ENCODE measurements around the gene ADAM22. TPM values are rescaled to one million over a fixed set of nuclear protein-coding genes. Genes with fewer than 3 reads are reported as not detected.

The ADAM22 gene
- total RNA-seq, 1 donor from 2014 or later = 0.40 TPM

GRCh38 chr7:87948371-87948770 is 14.3 kb downstream of the ADAM22 start:
- no peak for DNase-seq (ENCODE audit: low read depth in 2 of 2)

DNA sequence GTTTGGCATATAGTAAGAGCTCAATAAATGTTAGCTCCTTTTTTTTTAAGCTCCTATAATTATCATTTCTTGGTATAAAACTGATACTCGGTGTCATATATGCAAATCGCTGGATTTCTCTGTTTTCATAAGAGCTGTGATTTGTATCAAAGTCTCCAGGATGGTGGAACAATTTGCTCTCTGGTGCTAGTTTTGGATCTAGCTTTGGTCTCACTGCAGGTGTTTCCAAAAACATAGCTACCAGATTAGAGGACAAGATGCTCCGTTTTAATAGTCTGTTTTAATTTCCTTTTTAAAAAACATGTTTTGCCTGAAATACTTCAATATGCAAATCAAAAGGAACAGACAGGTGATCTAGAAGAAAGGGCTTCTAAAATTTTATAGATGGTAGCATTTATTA is 25.3 kb downstream of the ADAM22 start:
- no peak for DNase-seq (ENCODE audit: low read depth in 2 of 2)

- DNase-seq (ENCODE audit: low read depth in 2 of 2) = no peak
These were observed 26.2 kb downstream of the ADAM22 start for GRCh38 chr7:87960239-87960638.

- DNase-seq (ENCODE audit: low read depth in 2 of 2) = no peak
These were observed 27.7 kb downstream of the ADAM22 start for GRCh38 chr7:87961754-87962153.

GRCh38 chr7:87966271-87966670 is 32.2 kb downstream of the ADAM22 start:
- no peak for DNase-seq (ENCODE audit: low read depth in 2 of 2)

DNA sequence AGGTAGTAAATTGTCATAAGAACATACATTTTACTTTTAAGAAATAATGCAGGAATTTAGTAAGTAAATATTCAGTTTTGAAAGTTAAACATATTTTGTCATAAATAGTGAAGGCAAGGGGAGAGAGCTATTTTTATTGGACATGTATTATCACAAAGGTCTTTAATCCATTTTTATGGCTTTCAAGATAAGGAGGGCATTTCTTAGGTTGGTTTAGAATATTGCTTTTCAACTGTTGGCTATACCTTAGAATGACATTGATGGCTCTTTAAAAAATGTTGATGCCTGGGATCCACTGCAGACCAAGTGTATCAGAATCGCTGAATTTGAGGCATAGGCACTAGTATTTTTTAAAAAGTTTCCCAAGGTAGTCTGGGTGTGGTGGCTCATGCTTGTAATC is 34.0 kb downstream of the ADAM22 start:
- no peak for DNase-seq (ENCODE audit: low read depth in 2 of 2)

DNA sequence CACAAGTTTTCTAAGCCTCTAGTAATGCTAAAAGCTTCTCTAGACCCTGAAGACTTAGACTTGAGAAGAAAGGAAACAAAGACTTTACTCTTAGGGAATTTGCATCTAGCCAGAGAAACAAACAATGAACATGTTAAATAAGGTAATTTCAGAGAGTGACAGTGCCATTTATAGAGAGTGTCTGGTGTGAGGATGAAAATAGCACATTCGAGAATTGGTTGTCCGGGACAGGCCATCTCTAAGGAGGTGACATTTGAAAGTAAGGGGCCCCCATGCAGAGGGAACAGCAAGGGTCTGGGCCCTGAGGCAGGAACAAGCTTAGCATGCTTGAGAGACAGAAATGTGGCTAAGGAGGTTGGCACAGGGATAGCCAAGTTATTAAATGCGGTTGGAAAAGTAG is 48.1 kb downstream of the ADAM22 start:
- DNase-seq (ENCODE audit: low read depth in 2 of 2) = no peak

GRCh38 chr7:87984088-87984487 is 50.0 kb downstream of the ADAM22 start:
- no peak for DNase-seq (ENCODE audit: low read depth in 2 of 2)

- DNase-seq (ENCODE audit: low read depth in 2 of 2) = no peak
These were observed 59.2 kb downstream of the ADAM22 start for GRCh38 chr7:87993269-87993668.

DNA sequence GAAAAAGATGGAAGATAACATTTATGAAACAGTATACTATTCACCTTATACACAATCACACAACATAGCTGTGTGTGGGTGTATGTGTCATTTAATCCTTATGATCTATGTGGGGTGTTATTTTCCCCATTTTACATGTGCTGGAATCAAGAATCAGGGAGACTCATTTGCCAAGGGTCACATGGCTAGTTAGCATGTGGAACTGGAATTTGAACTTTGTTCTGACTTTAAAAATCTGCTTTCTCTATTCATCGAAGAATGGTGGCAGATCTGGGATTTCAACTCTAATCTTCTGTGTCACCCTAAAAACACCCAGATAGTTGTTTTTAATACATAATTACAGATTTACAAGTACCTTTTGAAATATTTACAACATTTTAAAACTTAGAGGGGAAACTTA is 65.2 kb downstream of the ADAM22 start:
- no peak for DNase-seq (ENCODE audit: low read depth in 2 of 2)

- no peak for DNase-seq (ENCODE audit: low read depth in 2 of 2)
These were observed 67.9 kb downstream of the ADAM22 start for GRCh38 chr7:88001744-88002530.

DNA sequence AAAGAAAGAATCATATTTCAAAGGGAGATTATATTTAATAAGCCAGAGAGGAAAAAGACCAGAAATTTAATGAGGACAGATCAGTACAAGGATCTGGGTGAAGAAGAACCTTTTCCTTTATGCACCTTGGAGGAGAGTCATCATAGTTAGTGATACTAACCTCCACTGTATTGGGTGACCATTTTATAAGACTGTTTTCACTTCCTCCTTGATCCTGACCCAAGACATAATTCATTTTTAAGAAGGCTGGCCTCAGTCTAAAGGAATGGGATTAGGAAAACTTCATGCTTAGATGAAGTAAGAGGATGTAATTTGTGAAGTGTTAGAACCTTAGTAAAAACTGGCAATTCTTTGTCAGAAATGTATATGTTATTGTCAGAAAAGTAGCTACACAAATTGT is 68.6 kb downstream of the ADAM22 start:
- no peak for DNase-seq (ENCODE audit: low read depth in 2 of 2)

DNA sequence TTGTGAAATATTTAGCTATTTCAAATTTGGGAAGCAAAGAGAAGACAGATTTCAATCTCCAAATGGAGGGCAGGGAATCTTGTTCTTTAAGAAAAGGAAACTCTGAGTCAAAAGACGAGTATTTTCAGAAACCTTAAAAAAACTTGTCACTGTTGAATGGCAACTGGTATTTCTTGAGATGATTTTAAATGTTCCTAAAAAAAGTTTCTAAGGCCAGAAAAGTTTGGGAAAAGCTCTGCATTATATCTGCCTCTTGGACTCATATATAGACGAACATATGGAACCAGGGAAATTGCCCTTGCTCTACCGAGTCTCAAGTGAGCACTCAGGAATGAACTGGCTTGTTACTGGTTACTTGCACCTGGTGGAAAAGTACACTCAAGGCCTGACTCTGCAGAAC is 69.5 kb downstream of the ADAM22 start:
- no peak for DNase-seq (ENCODE audit: low read depth in 2 of 2)

- no peak for DNase-seq (ENCODE audit: low read depth in 2 of 2)
These were observed 71.1 kb downstream of the ADAM22 start for GRCh38 chr7:88005191-88005590.

GRCh38 chr7:88009651-88010050 is 75.6 kb downstream of the ADAM22 start:
- DNase-seq (ENCODE audit: low read depth in 2 of 2) = no peak

GRCh38 chr7:88012086-88012485 is 78.0 kb downstream of the ADAM22 start:
- no peak for DNase-seq (ENCODE audit: low read depth in 2 of 2)

DNA sequence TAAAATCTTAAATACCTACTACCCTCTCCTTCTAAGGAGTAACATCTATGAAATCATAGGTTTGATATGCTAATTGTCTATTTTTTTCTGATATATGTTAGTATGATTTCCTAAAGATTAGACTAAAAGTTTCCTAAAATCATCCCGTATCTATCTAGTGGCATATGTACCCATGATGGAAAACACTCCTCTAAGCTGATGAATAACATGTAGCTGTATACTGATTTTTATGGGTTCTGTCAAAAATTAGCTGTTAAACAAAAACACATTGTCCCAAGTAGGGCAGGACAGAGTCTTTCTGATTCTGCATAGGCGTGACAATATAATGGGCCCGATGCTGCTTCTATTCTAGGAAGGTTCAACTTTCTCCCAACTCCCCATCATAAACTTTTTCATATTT is 79.9 kb downstream of the ADAM22 start:
- no peak for DNase-seq (ENCODE audit: low read depth in 2 of 2)

GRCh38 chr7:88014581-88014980 is 80.5 kb downstream of the ADAM22 start:
- no peak for DNase-seq (ENCODE audit: low read depth in 2 of 2)

DNA sequence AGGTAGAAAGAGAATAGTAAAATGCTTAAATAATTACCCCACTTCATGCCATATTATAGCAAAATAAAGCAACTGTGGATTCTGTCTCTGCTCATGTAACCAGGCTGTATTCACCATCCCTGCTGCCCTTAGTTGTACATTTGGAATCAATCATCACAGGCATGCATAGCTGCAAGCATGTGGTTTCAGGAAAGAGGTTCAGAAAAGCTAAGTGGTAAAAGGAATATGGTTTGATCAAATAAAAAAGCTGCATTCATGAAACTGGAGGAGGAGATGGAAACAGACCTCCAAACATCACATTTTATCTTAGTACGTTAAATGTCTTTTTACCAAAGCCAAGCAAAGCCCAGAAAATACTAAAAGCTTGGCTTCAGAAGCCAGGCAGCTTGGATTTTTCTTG is 81.3 kb downstream of the ADAM22 start:
- DNase-seq (ENCODE audit: low read depth in 2 of 2) = no peak

DNA sequence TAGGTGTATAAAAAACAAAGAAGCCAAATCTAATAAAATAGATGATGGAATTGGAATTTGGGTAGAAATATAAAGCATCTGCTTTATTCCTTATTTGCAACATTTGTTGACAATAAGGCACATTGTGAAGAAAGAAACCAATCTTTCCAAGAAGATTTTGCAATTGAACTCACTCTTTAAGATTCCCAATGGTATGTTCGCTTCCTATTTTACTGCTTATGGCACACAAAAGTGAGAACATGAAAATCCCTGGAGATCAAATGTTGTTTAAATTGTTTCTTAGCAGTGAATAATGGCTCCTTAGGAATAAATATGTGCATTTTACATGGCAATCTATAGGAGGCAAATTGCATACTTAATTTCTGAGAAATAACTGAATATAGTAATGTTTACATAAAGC is 84.5 kb downstream of the ADAM22 start:
- no peak for DNase-seq (ENCODE audit: low read depth in 2 of 2)

DNA sequence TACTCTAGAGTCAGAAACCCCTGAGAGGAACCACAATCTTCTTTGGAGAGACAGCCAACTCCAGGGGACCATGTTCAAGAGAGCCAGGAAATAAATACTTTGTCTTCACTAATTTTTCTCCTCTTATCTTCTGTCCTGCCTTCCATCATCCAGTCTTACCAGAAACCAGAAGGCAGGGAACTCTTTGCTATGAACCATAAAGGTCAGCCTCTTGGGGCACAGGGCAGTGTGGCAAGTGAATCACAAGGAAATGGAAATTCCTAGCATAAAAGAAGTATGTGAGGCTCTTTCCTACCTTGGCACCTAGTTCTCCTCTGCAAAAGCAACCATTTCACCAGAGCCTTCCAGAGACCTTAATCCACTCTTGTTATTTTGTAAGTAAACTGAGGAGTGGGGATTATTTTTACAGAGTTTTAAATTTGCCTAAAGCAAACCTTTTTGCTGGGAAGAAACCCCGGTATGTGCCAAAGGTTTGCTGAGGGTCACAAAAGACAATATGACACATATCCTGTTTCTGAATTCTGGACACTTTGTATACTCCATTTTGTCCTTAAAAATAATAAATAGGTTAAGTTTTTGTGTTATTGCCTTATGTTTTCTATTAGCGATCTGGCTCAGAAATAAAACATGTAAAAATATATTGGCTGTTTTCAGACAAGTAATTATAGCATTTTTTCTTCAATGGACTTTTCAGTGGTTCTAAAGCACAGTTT is 87.1 kb downstream of the ADAM22 start:
- DNase-seq (ENCODE audit: low read depth in 2 of 2) = peak; percentile 6 to 48

- DNase-seq (ENCODE audit: low read depth in 2 of 2) = no peak
These were observed 93.7 kb downstream of the ADAM22 start for GRCh38 chr7:88027724-88028123.

GRCh38 chr7:88034083-88034695 is 100.1 kb downstream of the ADAM22 start:
- no peak for DNase-seq (ENCODE audit: low read depth in 2 of 2)
